Gastroesophageal sphincter (tissue), 4 donors: ENCODE data around the gene CLMP. TPM values are rescaled to one million over a fixed set of nuclear protein-coding genes. Genes with fewer than 3 reads are reported as not detected.

Experiments used
- ATAC-seq: fragments of 150-250 bp; one replicate; pipeline ENCODE4 v1.9.1; 2016; ENCODE audit warnings: mild to moderate bottlenecking, moderate library complexity
- H3K27ac ChIP-seq, 4 donors: fragments of 200-600 bp; sonication (generic) in 3 of 4; 1 replicate in 3 of 4; 2 replicates in 1 of 4; pipeline ENCODE4 v1.5.1; 2016 to 2019
- H3K27me3 ChIP-seq: fragments of 200-600 bp; sonication (generic); one replicate; pipeline ENCODE4 v1.5.1; 2019
- H3K36me3 ChIP-seq, 2 donors: fragments of 200-600 bp; sonication (generic); one replicate each; pipeline ENCODE4 v1.5.1; 2019; ENCODE audit warnings: control low read depth in 1 of 2
- H3K4me1 ChIP-seq, 3 donors: fragments of 200-600 bp; sonication (generic); 1 replicate in 2 of 3; 2 replicates in 1 of 3; pipeline ENCODE4 v1.5.1; 2016 to 2019; ENCODE audit warnings: control low read depth in 2 of 3
- H3K4me3 ChIP-seq, 2 donors: fragments of 200-600 bp; sonication (generic); one replicate each; pipeline ENCODE4 v1.5.1; 2019; ENCODE audit warnings: mild to moderate bottlenecking in 1 of 2, moderate library complexity in 1 of 2
- H3K9me3 ChIP-seq, 3 donors: fragments of 200-600 bp; sonication (generic); one replicate each; pipeline ENCODE4 v1.5.1; 2017 to 2019; ENCODE audit warnings: control low read depth in 2 of 3
- CTCF ChIP-seq, 4 experiments: fragments of 200-600 bp in 2 of 4; fragments of 450-650 bp in 2 of 4; sonication (generic) in 1 of 4; IDR thresholded peaks; one replicate each; pipeline ENCODE4 v1.5.1; 2017 to 2019; ENCODE audit warnings: antibody characterized with exemption in 4 of 4, mild to moderate bottlenecking in 2 of 4, moderate library complexity in 2 of 4
- EP300 ChIP-seq: sonication (generic); formaldehyde crosslinking; IDR thresholded peaks from one replicate; pipeline ENCODE4 v1.6.1; 2017; ENCODE audit warnings: antibody characterized with exemption, mild to moderate bottlenecking
- POLR2A ChIP-seq, 2 donors: fragments of 450-650 bp; IDR thresholded peaks; one replicate each; pipeline ENCODE4 v1.6.1; 2017; ENCODE audit warnings: antibody characterized with exemption in 2 of 2, mild to moderate bottlenecking in 2 of 2, moderate library complexity in 1 of 2
- POLR2AphosphoS5 ChIP-seq: sonication (generic); formaldehyde crosslinking; IDR thresholded peaks from one replicate; pipeline ENCODE4 v1.6.1; 2017; ENCODE audit warnings: antibody characterized with exemption
- WGBS, 2 donors: methylation state at CpG; one replicate each; pipeline ENCODE4 v1.1.5; 2018; ENCODE audit warnings: low coverage in 1 of 2; 5-methylcytosine and 5-hydroxymethylcytosine counted together
- total RNA-seq, 4 donors: library from RNA; depleted of rRNA; stranded (reverse); fragments of >200 nt; gene quantifications; one replicate each; pipeline ENCODE4 v1.1.0, GENCODE V29; 2016

Gene CLMP
- total RNA-seq, 4 donors from 2014 or later = 89.1 to 274 (median 151) TPM

GRCh38 chr11:123218451-123218850 lies 23.4 kb upstream of the CLMP start:
- H3K4me3 ChIP-seq = no peak overlapping the region
- H3K9me3 ChIP-seq = peaks cover 0 to 9% (median 0%) of the 10 kb centered on the region in 3 donors
- H3K4me1 ChIP-seq = peaks cover 5 to 35% (median 6%) of the 10 kb centered on the region in 3 donors
- WGBS, 2 donors = 34 to 68% methylated on average over 2 to 5 of the region's 5 CpGs
- TF ChIP-seq CTCF (IDR thresholded peaks at IDR 0.05) = no peak
- no peak for TF ChIP-seq EP300
- no peak for TF ChIP-seq POLR2A (IDR thresholded peaks at IDR 0.05)
- TF ChIP-seq POLR2AphosphoS5 = no peak
- H3K27me3 ChIP-seq = no peaks in the 10 kb centered on the region
- no peak for ATAC-seq
- no peaks in the 10 kb centered on the region for H3K36me3 ChIP-seq
- H3K27ac ChIP-seq = peak overlapping the region; percentile 11 to 70 (median 66)

GRCh38 chr11:123217897-123218296 lies 22.8 kb upstream of the CLMP start:
- TF ChIP-seq CTCF (IDR thresholded peaks at IDR 0.05) = no peak
- TF ChIP-seq EP300 = no peak
- TF ChIP-seq POLR2A (IDR thresholded peaks at IDR 0.05) = no peak
- TF ChIP-seq POLR2AphosphoS5 = no peak

GRCh38 chr11:123216249-123216648 lies 21.2 kb upstream of the CLMP start:
- Histone ChIP-seq H3K9me3 (no peaks in the 10 kb centered on the region), H3K4me1 (peaks cover 5 to 55% (median 14%) of the 10 kb centered on the region in 3 donors), H3K36me3 (no peaks in the 10 kb centered on the region), H3K27me3 (no peaks in the 10 kb centered on the region), H3K27ac (no peak overlapping the region), H3K4me3 (no peak overlapping the region)
- TF ChIP-seq POLR2AphosphoS5 (no peak), POLR2A (IDR thresholded peaks at IDR 0.05) (no peak), CTCF (IDR thresholded peaks at IDR 0.05) (no peak), EP300 (no peak)
- ATAC-seq = no peak
- 81 to 92% methylated on average over 4 of the region's 12 CpGs for WGBS, 2 donors

More at GRCh38 chr11:123217897-123218296, 22.8 kb upstream of the CLMP start:
- Histone ChIP-seq H3K36me3 (no peaks in the 10 kb centered on the region), H3K27me3 (no peaks in the 10 kb centered on the region), H3K27ac (peak overlapping the region in 3 of 4 donors; percentile 63 to 70 (median 69)), H3K4me3 (no peak overlapping the region), H3K9me3 (peaks cover 0 to 9% (median 0%) of the 10 kb centered on the region in 3 donors), H3K4me1 (peaks cover 5 to 40% (median 10%) of the 10 kb centered on the region in 3 donors)
- 14% methylated on average over 3 of the region's 3 CpGs for WGBS, 2 donors
- ATAC-seq = no peak

- ATAC-seq = no peak
- Histone ChIP-seq H3K4me3 (no peak overlapping the region), H3K27me3 (no peaks in the 10 kb centered on the region), H3K9me3 (no peaks in the 10 kb centered on the region), H3K4me1 (peaks cover 5 to 68% (median 14%) of the 10 kb centered on the region in 3 donors), H3K27ac (peak overlapping the region in 2 of 4 donors; percentile 24 to 35), H3K36me3 (no peaks in the 10 kb centered on the region)
- TF ChIP-seq CTCF (IDR thresholded peaks at IDR 0.05) = no peak
- TF ChIP-seq EP300 = no peak
- TF ChIP-seq POLR2AphosphoS5 = no peak
- no peak for TF ChIP-seq POLR2A (IDR thresholded peaks at IDR 0.05)
- WGBS, 2 donors = 86% methylated on average over 1 of the region's 1 CpG; no CpG with 5 or more reads in 1 of the 2 donors
Observed at GRCh38 chr11:123214940-123215339, 19.9 kb upstream of the CLMP start.

- peak overlapping the region in 2 of 4 donors; percentile 24 to 35 for H3K27ac ChIP-seq
- H3K4me1 ChIP-seq = peaks cover 5 to 70% (median 14%) of the 10 kb centered on the region in 3 donors
- no peak overlapping the region for H3K4me3 ChIP-seq
- no peaks in the 10 kb centered on the region for H3K27me3 ChIP-seq
- no peak for ATAC-seq
- no peaks in the 10 kb centered on the region for H3K36me3 ChIP-seq
- TF ChIP-seq CTCF (IDR thresholded peaks at IDR 0.05) (no peak), EP300 (no peak), POLR2AphosphoS5 (no peak), POLR2A (IDR thresholded peaks at IDR 0.05) (no peak)
- 32 to 33% methylated on average over 4 of the region's 4 CpGs for WGBS, 2 donors
- no peaks in the 10 kb centered on the region for H3K9me3 ChIP-seq
Observed at GRCh38 chr11:123214396-123214795, 19.3 kb upstream of the CLMP start.
